ENCODE measurements around the gene ATXN1. TPM values are rescaled to one million over a fixed set of nuclear protein-coding genes. Genes with fewer than 3 reads are reported as not detected.

Gene ATXN1
- total RNA-seq, 1 donor: 48.5 TPM

- Histone ChIP-seq H3K4me3 (ENCODE audit: insufficient read depth, low read length) (no peak overlapping the region), H3K79me2 (ENCODE audit: insufficient read depth, low read length) (no peaks in the 10 kb centered on the region), H3K4me2 (ENCODE audit: insufficient read depth, low read length) (no peak overlapping the region), H3K27me3 (ENCODE audit: insufficient read depth, low read length) (no peaks in the 10 kb centered on the region), H3K36me3 (ENCODE audit: insufficient read depth, low read length) (peaks cover 4% of the 10 kb centered on the region), H3K27ac (ENCODE audit: low read depth, low read length) (no peak overlapping the region), H3K9me3 (ENCODE audit: low read depth, low read length) (peaks cover 3% of the 10 kb centered on the region), H2AFZ (ENCODE audit: low read length) (no peak overlapping the region), H4K20me1 (ENCODE audit: insufficient read depth, low read length) (peaks cover 4% of the 10 kb centered on the region), H3K4me1 (ENCODE audit: insufficient read depth, low read length) (no peaks in the 10 kb centered on the region)
- no peak for TF ChIP-seq CTCF (IDR thresholded peaks at IDR 0.05; ENCODE audit: extremely low read depth, low read depth, low read length)
- no peak for DNase-seq (ENCODE audit: insufficient read length, low spot score, missing footprints)
Measured at GRCh38 chr6:16480763-16481560, 280.3 kb downstream of the ATXN1 start.

GRCh38 chr6:16477367-16478149, 283.7 kb downstream of the ATXN1 start:
- no peak for TF ChIP-seq CTCF (IDR thresholded peaks at IDR 0.05; ENCODE audit: extremely low read depth, low read depth, low read length)
- Histone ChIP-seq H3K36me3 (ENCODE audit: insufficient read depth, low read length) (no peaks in the 10 kb centered on the region), H3K27ac (ENCODE audit: low read depth, low read length) (no peak overlapping the region), H3K79me2 (ENCODE audit: insufficient read depth, low read length) (no peaks in the 10 kb centered on the region), H2AFZ (ENCODE audit: low read length) (no peak overlapping the region), H4K20me1 (ENCODE audit: insufficient read depth, low read length) (peaks cover 4% of the 10 kb centered on the region), H3K4me1 (ENCODE audit: insufficient read depth, low read length) (peaks cover 4% of the 10 kb centered on the region), H3K4me2 (ENCODE audit: insufficient read depth, low read length) (no peak overlapping the region), H3K4me3 (ENCODE audit: insufficient read depth, low read length) (no peak overlapping the region), H3K27me3 (ENCODE audit: insufficient read depth, low read length) (no peaks in the 10 kb centered on the region), H3K9me3 (ENCODE audit: low read depth, low read length) (no peaks in the 10 kb centered on the region)
- no peak for DNase-seq (ENCODE audit: insufficient read length, low spot score, missing footprints)

- Histone ChIP-seq H3K9me3 (ENCODE audit: low read depth, low read length) (no peaks in the 10 kb centered on the region), H3K79me2 (ENCODE audit: insufficient read depth, low read length) (no peaks in the 10 kb centered on the region), H3K27ac (ENCODE audit: low read depth, low read length) (no peak overlapping the region), H3K4me1 (ENCODE audit: insufficient read depth, low read length) (peaks cover 11% of the 10 kb centered on the region), H3K27me3 (ENCODE audit: insufficient read depth, low read length) (no peaks in the 10 kb centered on the region), H2AFZ (ENCODE audit: low read length) (no peak overlapping the region), H4K20me1 (ENCODE audit: insufficient read depth, low read length) (peaks cover 4% of the 10 kb centered on the region), H3K4me2 (ENCODE audit: insufficient read depth, low read length) (no peak overlapping the region), H3K36me3 (ENCODE audit: insufficient read depth, low read length) (no peaks in the 10 kb centered on the region), H3K4me3 (ENCODE audit: insufficient read depth, low read length) (no peak overlapping the region)
- TF ChIP-seq CTCF (IDR thresholded peaks at IDR 0.05; ENCODE audit: extremely low read depth, low read depth, low read length): no peak
- no peak for DNase-seq (ENCODE audit: insufficient read length, low spot score, missing footprints)
Measured at GRCh38 chr6:16476861-16477260, 284.4 kb downstream of the ATXN1 start.

GRCh38 chr6:16475494-16475781, 285.8 kb downstream of the ATXN1 start:
- H3K4me3 ChIP-seq (ENCODE audit: insufficient read depth, low read length): no peak overlapping the region
- peaks cover 4% of the 10 kb centered on the region for H4K20me1 ChIP-seq (ENCODE audit: insufficient read depth, low read length)
- no peak for TF ChIP-seq CTCF (IDR thresholded peaks at IDR 0.05; ENCODE audit: extremely low read depth, low read depth, low read length)
- H3K79me2 ChIP-seq (ENCODE audit: insufficient read depth, low read length): no peaks in the 10 kb centered on the region
- H3K9me3 ChIP-seq (ENCODE audit: low read depth, low read length): no peaks in the 10 kb centered on the region
- H3K27ac ChIP-seq (ENCODE audit: low read depth, low read length): no peak overlapping the region
- DNase-seq (ENCODE audit: insufficient read length, low spot score, missing footprints): no peak
- no peak overlapping the region for H3K4me2 ChIP-seq (ENCODE audit: insufficient read depth, low read length)
- peaks cover 11% of the 10 kb centered on the region for H3K4me1 ChIP-seq (ENCODE audit: insufficient read depth, low read length)
- H2AFZ ChIP-seq (ENCODE audit: low read length): no peak overlapping the region
- no peaks in the 10 kb centered on the region for H3K27me3 ChIP-seq (ENCODE audit: insufficient read depth, low read length)
- no peaks in the 10 kb centered on the region for H3K36me3 ChIP-seq (ENCODE audit: insufficient read depth, low read length)
